Smooth muscle cell (in vitro differentiated cells): ENCODE data around the gene ARHGAP24. TPM values are rescaled to one million over a fixed set of nuclear protein-coding genes. Genes with fewer than 3 reads are reported as not detected.

Source experiments
- DNase-seq: peaks from one replicate; lab custom pipeline; 2025; ENCODE audit not compliant: unreplicated experiment; lab: John Stamatoyannopoulos, UW
- H2AFZ ChIP-seq: fragments of 200-600 bp; sonication (generic); 2 replicates; pipeline ENCODE4 v1.6.0; 2016; ENCODE audit warnings: antibody characterized with exemption, low read depth, mild to moderate bottlenecking
- H3F3A ChIP-seq: fragments of 200-600 bp; sonication (generic); 2 replicates; pipeline ENCODE4 v1.6.0; 2017; ENCODE audit warnings: antibody characterized with exemption, low read depth
- H3K27ac ChIP-seq: fragments of 200-600 bp; sonication (generic); 2 replicates; pipeline ENCODE4 v1.5.1; 2016; ENCODE audit warnings: low read depth, mild to moderate bottlenecking
- H3K27me3 ChIP-seq: fragments of 200-600 bp; sonication (generic); 2 replicates; pipeline ENCODE4 v1.6.1; 2016; ENCODE audit warnings: low read depth, mild to moderate bottlenecking
- H3K36me3 ChIP-seq: fragments of 200-600 bp; sonication (generic); 2 replicates; pipeline ENCODE4 v1.5.1; 2016; ENCODE audit warnings: low read depth
- H3K4me1 ChIP-seq: fragments of 200-600 bp; sonication (generic); 2 replicates; pipeline ENCODE4 v1.5.1; 2016; ENCODE audit warnings: low read depth
- H3K4me2 ChIP-seq: fragments of 200-600 bp; sonication (generic); 2 replicates; pipeline ENCODE4 v1.6.0; 2016; ENCODE audit warnings: mild to moderate bottlenecking
- H3K4me3 ChIP-seq: fragments of 200-600 bp; sonication (generic); 2 replicates; pipeline ENCODE4 v1.5.1; 2016; ENCODE audit warnings: mild to moderate bottlenecking
- H3K79me2 ChIP-seq: fragments of 200-600 bp; sonication (generic); 2 replicates; pipeline ENCODE4 v1.6.0; 2016; ENCODE audit warnings: low read depth, mild to moderate bottlenecking
- H3K9ac ChIP-seq: fragments of 200-600 bp; sonication (generic); 2 replicates; pipeline ENCODE4 v1.6.0; 2016; ENCODE audit warnings: low read depth
- H3K9me3 ChIP-seq: fragments of 200-600 bp; sonication (generic); replicated peaks from 2 replicates; pipeline ENCODE4 v1.5.1; 2016; ENCODE audit warnings: low read depth
- H4K20me1 ChIP-seq: fragments of 200-600 bp; sonication (generic); 2 replicates; pipeline ENCODE4 v1.6.0; 2016; ENCODE audit warnings: low read depth
- CTCF ChIP-seq: fragments of 200-600 bp; sonication (generic); IDR thresholded peaks from 2 replicates; pipeline ENCODE4 v1.5.1; 2017; ENCODE audit warnings: borderline replicate concordance, mild to moderate bottlenecking, antibody characterized with exemption; ENCODE audit not compliant: insufficient read depth, poor library complexity, severe bottlenecking
- WGBS: methylation state at CpG from one replicate; pipeline ENCODE4 v1.1.7; 2016; ENCODE audit warnings: low lambda C conversion rate; 5-methylcytosine and 5-hydroxymethylcytosine counted together
- polyA plus RNA-seq: library from polyadenylated mRNA; unstranded; fragments of >200 nt; fragmentation: Nextera tagmentation; extraction: Ambion mirVana; gene quantifications from 2 replicates; pipeline ENCODE4 v1.2.1, GENCODE V29; 2016
- total RNA-seq: library from RNA; depleted of rRNA; stranded (reverse); fragments of >200 nt; gene quantifications from 2 replicates; pipeline ENCODE4 v1.2.3, GENCODE V29; 2014

Gene ARHGAP24
- total and polyA plus RNA-seq, 2 experiments from 2014 or later = 4.9 to 18.2 TPM

DNA sequence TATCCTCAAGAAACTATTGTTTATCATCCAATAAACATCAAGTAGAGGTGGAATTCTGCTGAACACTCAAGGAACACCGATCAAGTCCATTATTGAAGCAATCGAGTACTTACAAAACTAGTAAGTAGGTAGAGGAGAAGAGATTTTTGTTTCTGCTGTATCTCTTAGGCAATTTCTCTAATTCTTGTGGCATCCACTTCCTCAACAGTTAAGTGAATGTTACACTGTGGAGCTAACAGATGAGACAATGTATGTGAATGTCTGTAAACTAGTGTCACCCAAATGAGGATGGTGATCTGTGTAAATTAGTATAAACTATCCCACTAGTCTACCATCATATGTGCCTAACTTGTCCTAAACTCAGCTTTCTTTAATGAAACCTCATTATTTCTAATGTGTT lies 261.6 kb downstream of the ARHGAP24 start:
- no peak for DNase-seq
- no peak overlapping the region for H3K27ac ChIP-seq
- peaks cover 5% of the 10 kb centered on the region for H3K4me1 ChIP-seq
- H3K4me3 ChIP-seq = no peak overlapping the region
- no peaks in the 10 kb centered on the region for H3K36me3 ChIP-seq
- 96% methylated on average over 2 of the region's 2 CpGs for WGBS
- H3F3A ChIP-seq = peaks cover 3% of the 10 kb centered on the region
- H3K79me2 ChIP-seq = no peaks in the 10 kb centered on the region
- no peaks in the 10 kb centered on the region for H3K27me3 ChIP-seq
- H3K4me2 ChIP-seq = no peak overlapping the region
- H4K20me1 ChIP-seq = no peaks in the 10 kb centered on the region
- no peak for TF ChIP-seq CTCF
- no peak overlapping the region for H3K9ac ChIP-seq
- H2AFZ ChIP-seq = no peak overlapping the region
- no peaks in the 10 kb centered on the region for H3K9me3 ChIP-seq

DNA sequence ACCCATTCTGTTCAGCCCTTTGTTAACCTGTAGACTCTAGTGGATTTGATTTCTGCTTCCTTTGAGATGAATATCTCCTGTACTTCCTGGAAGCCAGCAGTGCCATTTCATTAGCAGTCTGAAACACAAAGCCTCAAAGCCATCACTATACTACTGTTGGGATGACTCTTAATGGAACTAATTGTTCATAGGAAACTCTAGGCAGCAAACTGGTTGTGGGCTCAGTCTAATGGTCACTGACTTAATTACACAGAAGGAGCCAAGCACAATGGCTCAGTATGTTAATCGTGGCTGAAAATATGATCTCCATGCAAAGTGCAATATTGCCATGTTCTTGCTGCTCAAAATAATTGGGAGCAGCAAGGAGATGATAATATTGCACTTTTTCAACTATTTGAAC lies 262.3 kb downstream of the ARHGAP24 start:
- Histone ChIP-seq H2AFZ (no peak overlapping the region), H3K4me2 (no peak overlapping the region), H3K9me3 (no peaks in the 10 kb centered on the region), H3K27me3 (no peaks in the 10 kb centered on the region), H3K27ac (no peak overlapping the region), H4K20me1 (no peaks in the 10 kb centered on the region), H3K4me1 (peaks cover 5% of the 10 kb centered on the region), H3K79me2 (no peaks in the 10 kb centered on the region), H3K4me3 (no peak overlapping the region), H3K36me3 (no peaks in the 10 kb centered on the region), H3F3A (peaks cover 3% of the 10 kb centered on the region), H3K9ac (no peak overlapping the region)
- no peak for TF ChIP-seq CTCF
- no peak for DNase-seq
- WGBS = 90% methylated on average over 1 of the region's 1 CpG

DNA sequence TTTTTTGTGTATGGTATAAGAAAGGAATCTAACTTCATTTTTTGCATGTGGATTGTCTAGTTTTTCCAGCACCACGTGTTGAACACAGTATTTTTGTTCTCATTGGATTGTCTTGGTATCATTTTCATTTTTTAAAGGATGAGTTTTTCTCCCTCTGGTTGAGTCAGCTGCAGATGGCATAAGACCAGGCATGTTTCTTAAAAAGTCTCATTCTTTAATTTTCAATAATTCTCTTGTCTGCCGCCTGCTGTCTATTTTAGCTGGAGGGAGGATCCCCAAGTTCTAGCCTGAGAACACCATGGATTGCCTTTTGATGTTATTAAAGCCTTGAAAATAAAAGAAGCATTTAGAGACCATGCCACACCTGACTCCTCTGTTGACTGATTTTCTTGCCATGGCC lies 263.8 kb downstream of the ARHGAP24 start:
- Histone ChIP-seq H2AFZ (no peak overlapping the region), H3K9me3 (no peaks in the 10 kb centered on the region), H3K9ac (no peak overlapping the region), H3K4me1 (peaks cover 8% of the 10 kb centered on the region), H3K79me2 (no peaks in the 10 kb centered on the region), H3K4me2 (no peak overlapping the region), H3K4me3 (no peak overlapping the region), H3F3A (peaks cover 3% of the 10 kb centered on the region), H3K36me3 (no peaks in the 10 kb centered on the region), H3K27ac (no peak overlapping the region), H4K20me1 (no peaks in the 10 kb centered on the region), H3K27me3 (no peaks in the 10 kb centered on the region)
- WGBS = 86% methylated on average over 2 of the region's 2 CpGs
- no peak for TF ChIP-seq CTCF
- no peak for DNase-seq

GRCh38 chr4:85740431-85740861 lies 265.5 kb downstream of the ARHGAP24 start:
- no peak for DNase-seq
- H3K79me2 ChIP-seq = no peaks in the 10 kb centered on the region
- peaks cover 22% of the 10 kb centered on the region for H3K4me1 ChIP-seq
- H3K4me3 ChIP-seq = no peak overlapping the region
- WGBS = 35% methylated on average over 5 of the region's 5 CpGs
- H3K27ac ChIP-seq = peak overlapping the region; percentile 80
- H3K27me3 ChIP-seq = no peaks in the 10 kb centered on the region
- peak overlapping the region; percentile 63 for H2AFZ ChIP-seq
- H3F3A ChIP-seq = peaks cover 7% of the 10 kb centered on the region
- no peak for TF ChIP-seq CTCF
- no peaks in the 10 kb centered on the region for H4K20me1 ChIP-seq
- no peaks in the 10 kb centered on the region for H3K36me3 ChIP-seq
- peak overlapping the region; percentile 56 for H3K4me2 ChIP-seq
- no peaks in the 10 kb centered on the region for H3K9me3 ChIP-seq
- no peak overlapping the region for H3K9ac ChIP-seq
